Endothelial cell of umbilical vein (primary cell): Measurements from ENCODE around the gene CX3CR1. TPM values are rescaled to one million over a fixed set of nuclear protein-coding genes. Genes with fewer than 3 reads are reported as not detected.

Source experiments
- BruUV-seq: library from RNA; stranded (reverse); fragments of 400-500 nt; replicated peaks from 2 replicates; lab custom pipeline; 2021; lab: Mats Ljungman, UMichigan
- CTCF ChIA-PET: fragments of 300-600, 350-600 bp; sonication (Branson Sonifier 250); formaldehyde crosslinking; loops from one replicate; lab custom pipeline; 2021; ENCODE audit warnings: antibody characterized with exemption, inconsistent platforms; lab: Charles Lee
- POLR2A ChIA-PET: fragments of 300-600, 350-600 bp; sonication (Branson Sonifier 250); formaldehyde crosslinking; loops from one replicate; lab custom pipeline; 2021; ENCODE audit warnings: antibody characterized with exemption, inconsistent platforms; lab: Charles Lee
- DNase-seq: peaks from one replicate; pipeline ENCODE4 v3.0.0-alpha.2; 2011; ENCODE audit warnings: low read depth, low spot score
- FAIRE-seq: peaks from 2 replicates; lab custom pipeline; 2011; peaks lifted over from hg19 to GRCh38; lab: Jason Lieb, UNC
- H2AFZ ChIP-seq: 2 replicates; pipeline ENCODE4 v1.6.0; 2012; ENCODE audit warnings: low read depth, low read length, control low read depth, inconsistent platforms
- H3K27ac ChIP-seq: 2 replicates; pipeline ENCODE4 v1.5.1; 2011; ENCODE audit warnings: low read depth, mild to moderate bottlenecking, control low read depth, low read length, moderate library complexity; ENCODE audit not compliant: insufficient read depth
- H3K27me3 ChIP-seq, 2 experiments: 2 replicates each; pipeline versions ENCODE4 v1.6.0 to v1.6.1; 2011; ENCODE audit warnings: low read length in 2 of 2, mixed read lengths in 1 of 2; ENCODE audit not compliant: control insufficient read depth in 2 of 2, insufficient read depth in 2 of 2
- H3K36me3 ChIP-seq, 2 experiments: 2 replicates in 1 of 2; 3 replicates in 1 of 2; pipeline ENCODE4 v1.5.1; 2011; ENCODE audit warnings: low read length in 2 of 2, mild to moderate bottlenecking in 1 of 2, moderate library complexity in 1 of 2; ENCODE audit not compliant: control insufficient read depth in 2 of 2, insufficient read depth in 2 of 2; ENCODE audit errors: extremely low read depth in 1 of 2
- H3K4me1 ChIP-seq: 3 replicates; pipeline ENCODE4 v1.5.1; 2011; ENCODE audit warnings: mild to moderate bottlenecking, low read length; ENCODE audit not compliant: control insufficient read depth, insufficient read depth; ENCODE audit errors: extremely low read depth
- H3K4me2 ChIP-seq: 2 replicates; pipeline ENCODE4 v1.6.1; 2011; ENCODE audit warnings: low read length, control low read depth, mixed read lengths; ENCODE audit not compliant: insufficient read depth
- H3K4me3 ChIP-seq, 3 experiments: fragments of 200-600 bp in 1 of 3; sonication (generic), shearing (Covaris generic) in 1 of 3; replicated peaks in 1 of 3; 2 replicates each; pipeline ENCODE4 v1.5.1; 2011 to 2016; ENCODE audit warnings: control low read depth in 3 of 3, low read length in 3 of 3, mild to moderate bottlenecking in 2 of 3, inconsistent platforms in 1 of 3, low read depth in 1 of 3, moderate library complexity in 1 of 3; ENCODE audit not compliant: insufficient read depth in 1 of 3
- H3K79me2 ChIP-seq: 2 replicates; pipeline ENCODE4 v1.6.0; 2012; ENCODE audit warnings: low read length, inconsistent platforms; ENCODE audit not compliant: control insufficient read depth, insufficient read depth
- H3K9ac ChIP-seq: replicated peaks from 2 replicates; pipeline ENCODE3; 2011; ENCODE audit warnings: low read length, control low read depth; ENCODE audit not compliant: insufficient read depth; ENCODE audit errors: extremely low read depth
- H3K9me1 ChIP-seq: replicated peaks from 3 replicates; pipeline ENCODE4 v1.6.0; 2011; ENCODE audit warnings: mild to moderate bottlenecking, low read length; ENCODE audit not compliant: control insufficient read depth, insufficient read depth; ENCODE audit errors: extremely low read depth
- H3K9me3 ChIP-seq: replicated peaks from 2 replicates; pipeline ENCODE4 v1.5.1; 2012; ENCODE audit warnings: low read length, inconsistent platforms; ENCODE audit not compliant: control insufficient read depth, insufficient read depth
- H4K20me1 ChIP-seq: replicated peaks from 2 replicates; pipeline ENCODE3; 2011; ENCODE audit warnings: mild to moderate bottlenecking, low read length; ENCODE audit not compliant: control insufficient read depth, insufficient read depth; ENCODE audit errors: extremely low read depth
- CTCF ChIP-seq, 2 donors: IDR thresholded peaks; 1 replicate in 1 of 2; 2 replicates in 1 of 2; pipeline ENCODE4 v1.5.1; 2011; ENCODE audit warnings: low read length in 2 of 2, mild to moderate bottlenecking in 2 of 2, moderate library complexity in 2 of 2, control low read depth in 1 of 2, inconsistent platforms in 1 of 2, low read depth in 1 of 2; ENCODE audit not compliant: insufficient read depth in 1 of 2; ENCODE audit errors: extremely low read depth in 1 of 2
- EZH2 ChIP-seq: IDR thresholded peaks from 2 replicates; pipeline ENCODE4 v1.6.1; 2012; ENCODE audit warnings: borderline replicate concordance, low read depth, mild to moderate bottlenecking, moderate library complexity, low read length, inconsistent platforms; ENCODE audit not compliant: severe bottlenecking
- FOS ChIP-seq: IDR thresholded peaks from 2 replicates; pipeline ENCODE4 v1.6.1; 2011; ENCODE audit warnings: mild to moderate bottlenecking, low read length, moderate library complexity, borderline replicate concordance; ENCODE audit not compliant: insufficient read depth
- GATA2 ChIP-seq: IDR thresholded peaks from 2 replicates; pipeline ENCODE4 v1.7.0; 2011; ENCODE audit warnings: low read depth, mild to moderate bottlenecking, moderate library complexity, mixed read lengths, low read length; ENCODE audit not compliant: insufficient read length, insufficient read depth
- JUN ChIP-seq: IDR thresholded peaks from 2 replicates; pipeline ENCODE4 v1.6.1; 2011; ENCODE audit warnings: borderline replicate concordance, low read depth; ENCODE audit not compliant: insufficient read length, insufficient read depth
- MAX ChIP-seq: IDR thresholded peaks from 2 replicates; pipeline ENCODE4 v1.6.1; 2011; ENCODE audit not compliant: insufficient read depth, insufficient read length
- MYC ChIP-seq: IDR thresholded peaks from one replicate; pipeline ENCODE4 v1.6.1; 2011; ENCODE audit warnings: mild to moderate bottlenecking, low read depth, low read length
- POLR2A ChIP-seq: IDR thresholded peaks from 2 replicates; pipeline ENCODE4 v1.6.1; 2012; ENCODE audit warnings: low read depth, mild to moderate bottlenecking, control low read depth, low read length
- POLR2AphosphoS5 ChIP-seq: IDR thresholded peaks from 2 replicates; pipeline ENCODE4 v1.6.1; 2012; ENCODE audit warnings: low read depth, mild to moderate bottlenecking, control low read depth, low read length, moderate library complexity; ENCODE audit not compliant: insufficient read depth
- dilution Hi-C: fragments of 300-500 bp; cut with MboI; formaldehyde crosslinking; loops from one replicate; pipeline ENCODE4 v1.15.0; 2019; ENCODE audit warnings: low sequenced_read_pairs; ENCODE audit not compliant: extremely low pct_ligation_motif_present
- intact Hi-C: fragments of 100-400 bp; cut with micrococcal nuclease; formaldehyde crosslinking; loops from one replicate; pipeline ENCODE4 v1.10.0; 2022
- polyA plus RNA-seq, 4 experiments: library from polyadenylated mRNA; depleted of rRNA in 3 of 4; stranded (reverse) in 3 of 4; unstranded in 1 of 4; fragments of >200 nt; gene quantifications; 2 replicates each; pipeline versions ENCODE4 v1.2.1 to v1.2.3, GENCODE V29; 2011 to 2012; ENCODE audit warnings: missing spikeins in 1 of 4
- total RNA-seq: library from RNA; stranded (reverse); gene quantifications from 2 replicates; pipeline ENCODE4 v1.2.3, GENCODE V29; 2021

Gene CX3CR1
- total and polyA plus RNA-seq, 2 donors (not counting 3 experiments of a cell fraction or from before 2014, with no cell fraction given), result not detected

GRCh38 chr3:39260318-39260717 lies 19.5 kb downstream of the CX3CR1 start:
- dilution Hi-C loops, result no loop called here
- Histone ChIP-seq H3K4me2 (no peak overlapping the region), H3K36me3 (no peaks in the 10 kb centered on the region), H3K9me1 (no peaks in the 10 kb centered on the region), H2AFZ (no peak overlapping the region), H3K27ac (no peak overlapping the region), H3K9ac (no peak overlapping the region), H4K20me1 (no peaks in the 10 kb centered on the region), H3K27me3 (peaks cover 8 to 12% of the 10 kb centered on the region in 2 experiments), H3K79me2 (no peaks in the 10 kb centered on the region), H3K9me3 (no peaks in the 10 kb centered on the region), H3K4me1 (no peaks in the 10 kb centered on the region), H3K4me3 (no peak overlapping the region)
- POLR2A ChIA-PET, result no interaction called here
- TF ChIP-seq MYC (no peak), JUN (no peak), EZH2 (no peak), POLR2A (no peak), CTCF (IDR thresholded peaks at IDR 0.05; ENCODE audit: extremely low read depth in 1 of 2, insufficient read depth in 1 of 2, low read depth in 1 of 2, low read length in 2 of 2) (no peak), POLR2AphosphoS5 (no peak), FOS (no peak), GATA2 (no peak), MAX (no peak)
- FAIRE-seq (peak; percentile 64), DNase-seq (no peak)
- intact Hi-C loops, result no loop called here
- BruUV-seq, result no TSS peak
- CTCF ChIA-PET, result no interaction called here
